DOHH2 (cell line): Measurements from ENCODE around the gene POLG.

Source experiments
- H3F3A ChIP-seq: fragments of 200-600 bp; sonication (generic), shearing (Covaris generic); 2 replicates; pipeline ENCODE4 v1.6.0; 2016; ENCODE audit warnings: antibody characterized with exemption, mild to moderate bottlenecking; ENCODE audit not compliant: control insufficient read depth, insufficient read depth
- H3K27ac ChIP-seq: fragments of 200-600 bp; sonication (generic); 2 replicates; pipeline ENCODE4 v1.5.1; 2014; ENCODE audit warnings: low read depth, mild to moderate bottlenecking, low read length, moderate library complexity
- H3K27me3 ChIP-seq: fragments of 200-600 bp; sonication (generic); 2 replicates; pipeline ENCODE4 v1.6.1; 2014; ENCODE audit warnings: mild to moderate bottlenecking, low read length, mixed read lengths; ENCODE audit not compliant: control insufficient read depth
- H3K36me3 ChIP-seq: fragments of 200-600 bp; sonication (generic); 2 replicates; pipeline ENCODE4 v1.6.1; 2014; ENCODE audit warnings: mild to moderate bottlenecking, low read length, moderate library complexity, mixed read lengths; ENCODE audit not compliant: control insufficient read depth
- H3K4me1 ChIP-seq: fragments of 200-600 bp; sonication (generic); 2 replicates; pipeline ENCODE4 v1.6.1; 2014; ENCODE audit warnings: mild to moderate bottlenecking, low read length, mixed read lengths; ENCODE audit not compliant: control insufficient read depth
- H3K4me2 ChIP-seq: fragments of 200-600 bp; sonication (generic); 2 replicates; pipeline ENCODE4 v1.6.0; 2014; ENCODE audit warnings: mild to moderate bottlenecking, low read length, moderate library complexity
- H3K4me3 ChIP-seq: fragments of 200-600 bp; sonication (generic); 2 replicates; pipeline ENCODE4 v1.5.1; 2014; ENCODE audit warnings: mild to moderate bottlenecking, low read length, mixed read lengths
- H3K79me2 ChIP-seq: fragments of 200-600 bp; sonication (generic); 2 replicates; pipeline ENCODE4 v1.6.1; 2014; ENCODE audit warnings: mild to moderate bottlenecking, low read length, mixed read lengths; ENCODE audit not compliant: control insufficient read depth
- H3K9me2 ChIP-seq: fragments of 200-600 bp; sonication (generic); replicated peaks from 2 replicates; pipeline ENCODE4 v1.6.1; 2014; ENCODE audit warnings: mild to moderate bottlenecking, low read length, mixed read lengths; ENCODE audit not compliant: control insufficient read depth
- H3K9me3 ChIP-seq: fragments of 200-600 bp; sonication (generic); 2 replicates; pipeline ENCODE4 v1.6.1; 2014; ENCODE audit warnings: antibody characterized with exemption, low read length, mixed read lengths; ENCODE audit not compliant: control insufficient read depth, insufficient read depth
- H4K20me1 ChIP-seq: fragments of 200-600 bp; sonication (generic); 2 replicates; pipeline ENCODE4 v1.6.0; 2014; ENCODE audit warnings: low read depth, mild to moderate bottlenecking, antibody characterized with exemption, low read length, moderate library complexity; ENCODE audit not compliant: control insufficient read depth, insufficient read depth
- CTCF ChIP-seq: fragments of 200-600 bp; sonication (generic); IDR thresholded peaks from one replicate; pipeline ENCODE4 v1.5.1; 2014; ENCODE audit warnings: antibody characterized with exemption, mild to moderate bottlenecking, low read depth, low read length; ENCODE audit not compliant: poor library complexity, severe bottlenecking
- EZH2phosphoT487 ChIP-seq: fragments of 200-600 bp; sonication (generic); IDR thresholded peaks from 2 replicates; pipeline ENCODE4 v1.6.1; 2017; ENCODE audit warnings: borderline replicate concordance, mild to moderate bottlenecking, antibody characterized with exemption, low read length, moderate library complexity, mixed read lengths

POLG gene

GRCh38 chr15:89315375-89315929, 19.2 kb downstream of the POLG start:
- TF ChIP-seq CTCF (no peak), EZH2phosphoT487 (no peak)

GRCh38 chr15:89309993-89310392, 24.6 kb downstream of the POLG start:
- TF ChIP-seq CTCF: no peak
- no peak for TF ChIP-seq EZH2phosphoT487
- peaks cover 95% of the 10 kb centered on the region for H3K36me3 ChIP-seq

More at GRCh38 chr15:89315375-89315929, 19.2 kb downstream of the POLG start:
- no peak overlapping the region for H3K4me3 ChIP-seq
- no peaks in the 10 kb centered on the region for H3K27me3 ChIP-seq
- no peak overlapping the region for H3K4me2 ChIP-seq
- no peaks in the 10 kb centered on the region for H3K9me2 ChIP-seq
- no peaks in the 10 kb centered on the region for H3K79me2 ChIP-seq
- no peaks in the 10 kb centered on the region for H3K4me1 ChIP-seq
- peaks cover 54% of the 10 kb centered on the region for H3F3A ChIP-seq
- H4K20me1 ChIP-seq: no peaks in the 10 kb centered on the region
- no peaks in the 10 kb centered on the region for H3K9me3 ChIP-seq
- peaks cover 95% of the 10 kb centered on the region for H3K36me3 ChIP-seq
- H3K27ac ChIP-seq: no peak overlapping the region

DNA sequence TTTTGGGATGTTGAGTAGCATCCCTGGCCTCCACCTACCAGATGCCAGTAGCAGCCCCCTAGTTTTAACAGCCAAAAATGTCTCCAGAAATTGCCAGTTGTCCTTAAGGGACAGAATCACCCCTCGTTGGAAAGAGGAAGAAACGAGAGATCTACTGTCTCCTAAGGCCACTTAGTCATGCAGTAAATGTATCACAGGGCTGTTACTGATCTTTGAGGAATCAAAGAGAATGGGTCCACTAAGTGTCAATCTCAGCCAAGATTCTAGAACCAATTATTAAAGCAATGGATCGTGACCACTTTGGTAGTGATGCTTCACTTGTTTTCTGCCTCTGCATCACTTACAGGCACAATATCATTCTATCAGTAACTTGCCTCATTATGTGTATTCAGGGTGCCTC, 26.4 kb downstream of the POLG start:
- Histone ChIP-seq H3K79me2 (no peaks in the 10 kb centered on the region), H3K27me3 (no peaks in the 10 kb centered on the region), H3K9me3 (no peaks in the 10 kb centered on the region), H4K20me1 (0 out of 2 replicates have a peak, but pooled peaks cover 6% of the 10 kb centered on the region), H3K27ac (no peak overlapping the region), H3K4me3 (no peak overlapping the region), H3K4me1 (no peaks in the 10 kb centered on the region), H3K36me3 (peaks cover 94% of the 10 kb centered on the region), H3F3A (peaks cover 10% of the 10 kb centered on the region), H3K9me2 (no peaks in the 10 kb centered on the region), H3K4me2 (no peak overlapping the region)
- TF ChIP-seq EZH2phosphoT487: no peak
- no peak for TF ChIP-seq CTCF

More at GRCh38 chr15:89309993-89310392, 24.6 kb downstream of the POLG start:
- no peaks in the 10 kb centered on the region for H4K20me1 ChIP-seq
- H3K27ac ChIP-seq: no peak overlapping the region
- H3K9me3 ChIP-seq: no peaks in the 10 kb centered on the region
- no peaks in the 10 kb centered on the region for H3K9me2 ChIP-seq
- H3K4me3 ChIP-seq: no peak overlapping the region
- H3F3A ChIP-seq: peaks cover 23% of the 10 kb centered on the region
- H3K4me1 ChIP-seq: no peaks in the 10 kb centered on the region
- no peaks in the 10 kb centered on the region for H3K27me3 ChIP-seq
- H3K4me2 ChIP-seq: no peak overlapping the region
- no peaks in the 10 kb centered on the region for H3K79me2 ChIP-seq
